KMS-11 (cell line): ENCODE measurements around the gene DTD1.

Experiments used
- H2AFZ ChIP-seq: fragments of 200-600 bp; sonication (generic); 2 replicates; pipeline ENCODE4 v1.6.1; 2016; ENCODE audit warnings: antibody characterized with exemption, mixed run types, low read depth
- H3K27ac ChIP-seq: fragments of 200-600 bp; sonication (generic); 2 replicates; pipeline ENCODE4 v1.6.1; 2016; ENCODE audit warnings: mild to moderate bottlenecking, mixed run types
- H3K27me3 ChIP-seq: fragments of 200-600 bp; sonication (generic); 2 replicates; pipeline ENCODE4 v1.6.1; 2017; ENCODE audit warnings: mild to moderate bottlenecking, low read depth, mixed run types, moderate library complexity; ENCODE audit not compliant: insufficient read depth
- H3K36me3 ChIP-seq: fragments of 200-600 bp; sonication (generic); 2 replicates; pipeline ENCODE4 v1.6.1; 2017; ENCODE audit warnings: mild to moderate bottlenecking, mixed run types; ENCODE audit not compliant: insufficient read depth
- H3K4me1 ChIP-seq: fragments of 200-600 bp; sonication (generic); 2 replicates; pipeline ENCODE4 v1.6.1; 2016; ENCODE audit warnings: mild to moderate bottlenecking, low read depth, mixed run types; ENCODE audit not compliant: poor library complexity, severe bottlenecking
- H3K4me2 ChIP-seq: fragments of 200-600 bp; sonication (generic); 2 replicates; pipeline ENCODE4 v1.7.0; 2016; ENCODE audit warnings: mild to moderate bottlenecking, mixed run types
- H3K4me3 ChIP-seq: fragments of 200-600 bp; sonication (generic); IDR thresholded peaks from 2 replicates; pipeline ENCODE4 v1.6.1; 2017; ENCODE audit warnings: low read depth, low read length, mixed read lengths; ENCODE audit not compliant: insufficient read depth
- H3K79me2 ChIP-seq: fragments of 200-600 bp; sonication (generic); 2 replicates; pipeline ENCODE4 v1.6.1; 2016; ENCODE audit warnings: low read depth, mixed run types; ENCODE audit not compliant: insufficient read depth
- H3K9ac ChIP-seq: fragments of 200-600 bp; sonication (generic); 2 replicates; pipeline ENCODE4 v1.6.1; 2016; ENCODE audit warnings: mild to moderate bottlenecking, mixed run types
- H4K20me1 ChIP-seq: fragments of 200-600 bp; sonication (generic); 2 replicates; pipeline ENCODE4 v1.6.1; 2016; ENCODE audit warnings: mild to moderate bottlenecking, mixed run types; ENCODE audit not compliant: insufficient read depth
- CTCF ChIP-seq: fragments of 200-600 bp; sonication (generic); conservative IDR thresholded peaks from 2 replicates; pipeline ENCODE4 v1.6.1; 2017; ENCODE audit warnings: low read depth, mild to moderate bottlenecking, antibody characterized with exemption, low read length, moderate library complexity, mixed read lengths

The DTD1 gene

GRCh38 chr20:18639501-18639979, 51.7 kb downstream of the DTD1 start:
- no peaks in the 10 kb centered on the region for H3K36me3 ChIP-seq
- no peaks in the 10 kb centered on the region for H3K4me1 ChIP-seq
- H3K9ac ChIP-seq = no peak overlapping the region
- H3K4me2 ChIP-seq = no peak overlapping the region
- TF ChIP-seq CTCF = no peak
- no peaks in the 10 kb centered on the region for H3K27me3 ChIP-seq
- H3K4me3 ChIP-seq = no peak overlapping the region
- no peaks in the 10 kb centered on the region for H3K79me2 ChIP-seq
- no peak overlapping the region for H2AFZ ChIP-seq
- H4K20me1 ChIP-seq = no peaks in the 10 kb centered on the region
- no peak overlapping the region for H3K27ac ChIP-seq

GRCh38 chr20:18645196-18645745, 57.4 kb downstream of the DTD1 start:
- Histone ChIP-seq H3K79me2 (no peaks in the 10 kb centered on the region), H3K4me1 (no peaks in the 10 kb centered on the region), H3K9ac (no peak overlapping the region), H2AFZ (no peak overlapping the region), H3K27me3 (no peaks in the 10 kb centered on the region), H3K27ac (no peak overlapping the region), H3K4me3 (no peak overlapping the region), H3K36me3 (no peaks in the 10 kb centered on the region), H4K20me1 (no peaks in the 10 kb centered on the region), H3K4me2 (no peak overlapping the region)
- no peak for TF ChIP-seq CTCF

GRCh38 chr20:18645851-18646250, 58.0 kb downstream of the DTD1 start:
- Histone ChIP-seq H3K27ac (no peak overlapping the region), H3K4me3 (no peak overlapping the region), H3K9ac (no peak overlapping the region), H3K79me2 (no peaks in the 10 kb centered on the region), H3K36me3 (no peaks in the 10 kb centered on the region), H3K4me1 (no peaks in the 10 kb centered on the region), H3K27me3 (no peaks in the 10 kb centered on the region), H3K4me2 (no peak overlapping the region), H2AFZ (no peak overlapping the region), H4K20me1 (no peaks in the 10 kb centered on the region)
- no peak for TF ChIP-seq CTCF

GRCh38 chr20:18647777-18648176, 59.9 kb downstream of the DTD1 start:
- H3K36me3 ChIP-seq = no peaks in the 10 kb centered on the region
- no peak overlapping the region for H3K9ac ChIP-seq
- H3K27me3 ChIP-seq = no peaks in the 10 kb centered on the region
- H3K79me2 ChIP-seq = no peaks in the 10 kb centered on the region
- no peaks in the 10 kb centered on the region for H4K20me1 ChIP-seq
- no peak overlapping the region for H3K27ac ChIP-seq
- no peak overlapping the region for H3K4me3 ChIP-seq
- no peak for TF ChIP-seq CTCF
- no peak overlapping the region for H3K4me2 ChIP-seq
- H2AFZ ChIP-seq = no peak overlapping the region
- H3K4me1 ChIP-seq = no peaks in the 10 kb centered on the region
